22Rv1 (cell line): ENCODE data around the gene PEAK3.

ENCODE experiments used
- CTCF ChIP-seq: fragments of 450-650 bp; IDR thresholded peaks from 2 replicates; pipeline ENCODE4 v1.5.1; 2017; ENCODE audit warnings: mild to moderate bottlenecking
- ZFX ChIP-seq: fragments of 450-650 bp; IDR thresholded peaks from 2 replicates; pipeline ENCODE4 v1.6.1; 2017; ENCODE audit warnings: antibody characterized with exemption, borderline replicate concordance

GRCh38 chr19:2274931-2275535, 6.9 kb downstream of the PEAK3 start:
- TF ChIP-seq CTCF: peak; percentile 62
- TF ChIP-seq ZFX: no peak
